Rectal smooth muscle tissue (tissue), 1 donor: ENCODE results near the gene NUDT22.

Experiments
- H3K27ac ChIP-seq: one replicate; pipeline ENCODE4 v1.7.0; 2013; ENCODE audit warnings: low read depth, low read length, inconsistent platforms
- H3K27me3 ChIP-seq: one replicate; pipeline ENCODE4 v1.7.0; 2013; ENCODE audit warnings: low read length; ENCODE audit not compliant: control insufficient read depth, insufficient read depth
- H3K36me3 ChIP-seq: one replicate; pipeline ENCODE4 v1.7.0; 2013; ENCODE audit warnings: low read length; ENCODE audit not compliant: control insufficient read depth, insufficient read depth
- H3K4me1 ChIP-seq: one replicate; pipeline ENCODE4 v1.7.0; 2013; ENCODE audit warnings: low read length; ENCODE audit not compliant: control insufficient read depth, insufficient read depth
- H3K4me3 ChIP-seq: one replicate; pipeline ENCODE4 v1.7.0; 2013; ENCODE audit warnings: low read length
- H3K9ac ChIP-seq: one replicate; pipeline ENCODE4 v1.7.0; 2013; ENCODE audit warnings: low read length

The NUDT22 gene

GRCh38 chr11:64192434-64192833, 33.6 kb upstream of the NUDT22 start:
- no peak overlapping the region for H3K27ac ChIP-seq
- peaks cover 37% of the 10 kb centered on the region for H3K36me3 ChIP-seq
- H3K4me1 ChIP-seq = no peaks in the 10 kb centered on the region
- no peaks in the 10 kb centered on the region for H3K27me3 ChIP-seq
- H3K9ac ChIP-seq = no peak overlapping the region
- H3K4me3 ChIP-seq = no peak overlapping the region

- H3K27ac ChIP-seq = no peak overlapping the region
- H3K9ac ChIP-seq = no peak overlapping the region
- no peaks in the 10 kb centered on the region for H3K4me1 ChIP-seq
- H3K4me3 ChIP-seq = no peak overlapping the region
- H3K36me3 ChIP-seq = peaks cover 47% of the 10 kb centered on the region
- H3K27me3 ChIP-seq = no peaks in the 10 kb centered on the region
Observed at GRCh38 chr11:64196626-64197025, 29.4 kb upstream of the NUDT22 start.

GRCh38 chr11:64198511-64198910, 27.6 kb upstream of the NUDT22 start:
- H3K27me3 ChIP-seq = no peaks in the 10 kb centered on the region
- no peak overlapping the region for H3K4me3 ChIP-seq
- H3K36me3 ChIP-seq = peaks cover 52% of the 10 kb centered on the region
- no peak overlapping the region for H3K27ac ChIP-seq
- no peaks in the 10 kb centered on the region for H3K4me1 ChIP-seq
- H3K9ac ChIP-seq = no peak overlapping the region

DNA sequence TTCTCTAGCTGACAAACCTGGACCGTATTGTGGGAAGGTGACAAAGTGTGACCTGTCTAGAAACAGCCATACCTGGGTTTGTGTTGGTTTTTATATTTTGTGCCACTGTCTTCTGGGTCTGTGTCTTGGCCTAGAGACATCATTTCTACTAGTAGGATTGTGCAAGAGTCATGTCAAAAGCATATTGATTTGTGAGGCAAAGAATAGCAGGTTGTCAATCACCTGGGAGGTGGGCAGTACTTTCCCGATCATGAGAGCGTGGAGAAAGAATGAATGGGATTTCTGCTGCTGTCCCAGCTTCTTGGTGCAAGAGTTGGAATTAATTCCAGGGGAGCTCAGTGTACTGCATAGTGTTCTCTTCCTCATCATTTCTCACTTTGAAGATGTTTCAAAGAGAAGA, 24.5 kb upstream of the NUDT22 start:
- Histone ChIP-seq H3K27me3 (no peaks in the 10 kb centered on the region), H3K9ac (no peak overlapping the region), H3K27ac (no peak overlapping the region), H3K4me3 (no peak overlapping the region), H3K4me1 (peaks cover 3% of the 10 kb centered on the region), H3K36me3 (peaks cover 37% of the 10 kb centered on the region)

- Histone ChIP-seq H3K4me3 (no peak overlapping the region), H3K36me3 (peaks cover 26% of the 10 kb centered on the region), H3K27me3 (no peaks in the 10 kb centered on the region), H3K9ac (no peak overlapping the region), H3K27ac (no peak overlapping the region), H3K4me1 (peaks cover 3% of the 10 kb centered on the region)
Observed at GRCh38 chr11:64202992-64203391, 23.1 kb upstream of the NUDT22 start.

DNA sequence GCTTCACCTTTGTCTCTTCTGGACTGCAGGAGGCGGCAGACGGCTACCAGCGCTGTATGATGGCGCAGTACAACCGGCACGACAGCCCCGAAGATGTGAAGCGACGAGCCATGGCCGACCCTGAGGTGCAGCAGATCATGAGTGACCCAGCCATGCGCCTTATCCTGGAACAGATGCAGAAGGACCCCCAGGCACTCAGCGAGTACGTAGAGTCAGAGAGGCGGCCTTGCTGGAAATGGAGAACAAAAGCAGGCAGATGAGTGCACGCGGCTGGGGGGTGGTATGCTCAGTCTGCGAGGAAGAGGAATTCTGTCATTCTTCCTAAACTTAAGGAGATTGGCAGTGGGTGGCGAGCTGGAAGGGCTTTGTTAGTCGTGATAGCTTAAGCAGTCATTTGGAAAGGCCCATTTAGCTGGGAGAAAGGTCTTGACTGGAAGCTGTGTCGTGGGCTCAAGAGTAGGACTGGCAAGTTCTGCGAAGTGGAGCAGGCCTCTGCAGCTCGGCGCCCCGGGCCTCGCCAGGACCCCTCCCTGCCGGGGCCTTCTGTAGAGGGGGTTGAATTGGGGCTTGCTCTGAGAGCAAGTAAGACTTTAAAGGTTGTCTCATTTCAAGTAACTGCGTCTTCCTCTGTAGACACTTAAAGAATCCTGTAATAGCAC, 22.5 kb upstream of the NUDT22 start:
- H3K4me3 ChIP-seq = no peak overlapping the region
- H3K27me3 ChIP-seq = no peaks in the 10 kb centered on the region
- H3K9ac ChIP-seq = no peak overlapping the region
- peaks cover 3% of the 10 kb centered on the region for H3K4me1 ChIP-seq
- peaks cover 23% of the 10 kb centered on the region for H3K36me3 ChIP-seq
- H3K27ac ChIP-seq = no peak overlapping the region

DNA sequence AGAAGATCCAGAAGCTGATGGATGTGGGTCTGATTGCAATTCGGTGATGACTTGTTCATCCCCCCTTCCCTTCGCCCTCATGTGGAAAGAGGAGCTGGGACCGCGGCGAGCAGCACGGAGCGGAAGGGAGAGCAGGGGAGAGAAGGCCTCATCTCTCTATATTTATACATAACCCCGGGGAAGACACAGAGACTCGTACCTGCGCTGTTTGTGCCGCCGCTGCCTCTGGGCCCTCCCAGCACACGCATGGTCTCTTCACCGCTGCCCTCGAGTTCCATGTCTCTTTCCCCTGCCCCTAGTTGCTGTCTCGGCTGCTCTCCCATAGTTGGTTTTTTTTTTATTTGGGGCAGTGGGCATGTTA, 22.0 kb upstream of the NUDT22 start:
- peaks cover 23% of the 10 kb centered on the region for H3K36me3 ChIP-seq
- no peaks in the 10 kb centered on the region for H3K27me3 ChIP-seq
- H3K9ac ChIP-seq = no peak overlapping the region
- peak overlapping the region; percentile 16 for H3K27ac ChIP-seq
- H3K4me3 ChIP-seq = no peak overlapping the region
- peaks cover 3% of the 10 kb centered on the region for H3K4me1 ChIP-seq

GRCh38 chr11:64204464-64204989, 21.5 kb upstream of the NUDT22 start:
- H3K9ac ChIP-seq = no peak overlapping the region
- H3K27me3 ChIP-seq = no peaks in the 10 kb centered on the region
- H3K4me1 ChIP-seq = peaks cover 3% of the 10 kb centered on the region
- no peak overlapping the region for H3K4me3 ChIP-seq
- H3K27ac ChIP-seq = peak overlapping the region; percentile 16
- peaks cover 23% of the 10 kb centered on the region for H3K36me3 ChIP-seq

GRCh38 chr11:64206457-64207255, 19.4 kb upstream of the NUDT22 start, which contains the start of gene FERMT3:
Gene FERMT3 (plus strand): TSS chr11:64206721. CDS start chr11:64207365, 644 bp downstream.
- H3K27ac ChIP-seq = peak within 1 kb of the TSS; percentile 79
- peaks cover 3% of the 10 kb centered on the region for H3K4me1 ChIP-seq
- peak within 1 kb of the TSS; percentile 72 for H3K4me3 ChIP-seq
- H3K27me3 ChIP-seq = no peaks in the 10 kb centered on the region
- H3K36me3 ChIP-seq = peaks cover 22% of the 10 kb centered on the region
- peak within 1 kb of the TSS; percentile 57 for H3K9ac ChIP-seq

- peak overlapping the region; percentile 79 for H3K27ac ChIP-seq
- peaks cover 20% of the 10 kb centered on the region for H3K36me3 ChIP-seq
- H3K4me1 ChIP-seq = peaks cover 3% of the 10 kb centered on the region
- H3K9ac ChIP-seq = peak overlapping the region; percentile 57
- H3K27me3 ChIP-seq = no peaks in the 10 kb centered on the region
- peak overlapping the region; percentile 72 for H3K4me3 ChIP-seq
Observed at GRCh38 chr11:64207256-64208085, 18.6 kb upstream of the NUDT22 start.

GRCh38 chr11:64208086-64208795, 17.8 kb upstream of the NUDT22 start:
- Histone ChIP-seq H3K27ac (peak overlapping the region; percentile 79), H3K9ac (no peak overlapping the region), H3K4me3 (peak overlapping the region; percentile 72), H3K4me1 (peaks cover 3% of the 10 kb centered on the region), H3K27me3 (no peaks in the 10 kb centered on the region), H3K36me3 (peaks cover 13% of the 10 kb centered on the region)
